Measurements from ENCODE around the gene LDLRAD4.

Gene LDLRAD4

GRCh38 chr18:13296867-13297574, 78.5 kb downstream of the LDLRAD4 start:
- H3K36me3 ChIP-seq (ENCODE audit: control insufficient read depth, insufficient read depth, low read length) = no peaks in the 10 kb centered on the region
- WGBS (ENCODE audit: insufficient coverage, insufficient read length) = no CpG with 5 or more reads among the region's 15 CpGs
- H3K4me1 ChIP-seq (ENCODE audit: control insufficient read depth, insufficient read depth, low read length) = no peaks in the 10 kb centered on the region; the same call in 1 of the 2 replicates
- no peaks in the 10 kb centered on the region for H3K9me3 ChIP-seq (ENCODE audit: control insufficient read depth, insufficient read depth, low read length)
- DNase-seq (ENCODE audit: low read depth, low spot score) = no peak
- no peak overlapping the region for H3K4me3 ChIP-seq (ENCODE audit: low read length)
- no peaks in the 10 kb centered on the region for H3K27me3 ChIP-seq (ENCODE audit: control insufficient read depth, insufficient read depth, low read length)
- no peak overlapping the region for H3K27ac ChIP-seq (ENCODE audit: low read length)

GRCh38 chr18:13298262-13298661, 79.7 kb downstream of the LDLRAD4 start:
- no peak for DNase-seq (ENCODE audit: low read depth, low spot score)
- Histone ChIP-seq H3K9me3 (ENCODE audit: control insufficient read depth, insufficient read depth, low read length) (no peaks in the 10 kb centered on the region), H3K4me3 (ENCODE audit: low read length) (no peak overlapping the region), H3K27ac (ENCODE audit: low read length) (no peak overlapping the region), H3K36me3 (ENCODE audit: control insufficient read depth, insufficient read depth, low read length) (no peaks in the 10 kb centered on the region), H3K4me1 (ENCODE audit: control insufficient read depth, insufficient read depth, low read length) (no peaks in the 10 kb centered on the region; the same call in 1 of the 2 replicates), H3K27me3 (ENCODE audit: control insufficient read depth, insufficient read depth, low read length) (no peaks in the 10 kb centered on the region)
- WGBS (ENCODE audit: insufficient coverage, insufficient read length) = no CpG with 5 or more reads among the region's 10 CpGs

GRCh38 chr18:13300029-13300428, 81.5 kb downstream of the LDLRAD4 start:
- no peak overlapping the region for H3K27ac ChIP-seq (ENCODE audit: low read length)
- no peaks in the 10 kb centered on the region; the same call in 1 of the 2 replicates for H3K4me1 ChIP-seq (ENCODE audit: control insufficient read depth, insufficient read depth, low read length)
- no peak overlapping the region for H3K4me3 ChIP-seq (ENCODE audit: low read length)
- no peaks in the 10 kb centered on the region for H3K36me3 ChIP-seq (ENCODE audit: control insufficient read depth, insufficient read depth, low read length)
- WGBS (ENCODE audit: insufficient coverage, insufficient read length) = no CpG with 5 or more reads among the region's 6 CpGs
- no peaks in the 10 kb centered on the region for H3K9me3 ChIP-seq (ENCODE audit: control insufficient read depth, insufficient read depth, low read length)
- DNase-seq (ENCODE audit: low read depth, low spot score) = no peak
- H3K27me3 ChIP-seq (ENCODE audit: control insufficient read depth, insufficient read depth, low read length) = no peaks in the 10 kb centered on the region

GRCh38 chr18:13300796-13301195, 82.2 kb downstream of the LDLRAD4 start:
- no peaks in the 10 kb centered on the region for H3K27me3 ChIP-seq (ENCODE audit: control insufficient read depth, insufficient read depth, low read length)
- no peaks in the 10 kb centered on the region for H3K36me3 ChIP-seq (ENCODE audit: control insufficient read depth, insufficient read depth, low read length)
- H3K4me3 ChIP-seq (ENCODE audit: low read length) = no peak overlapping the region
- no peaks in the 10 kb centered on the region for H3K9me3 ChIP-seq (ENCODE audit: control insufficient read depth, insufficient read depth, low read length)
- WGBS (ENCODE audit: insufficient coverage, insufficient read length) = no CpG with 5 or more reads among the region's 17 CpGs
- DNase-seq (ENCODE audit: low read depth, low spot score) = no peak
- no peaks in the 10 kb centered on the region; the same call in 1 of the 2 replicates for H3K4me1 ChIP-seq (ENCODE audit: control insufficient read depth, insufficient read depth, low read length)
- H3K27ac ChIP-seq (ENCODE audit: low read length) = no peak overlapping the region

- Histone ChIP-seq H3K27me3 (ENCODE audit: control insufficient read depth, insufficient read depth, low read length) (no peaks in the 10 kb centered on the region), H3K27ac (ENCODE audit: low read length) (no peak overlapping the region), H3K36me3 (ENCODE audit: control insufficient read depth, insufficient read depth, low read length) (no peaks in the 10 kb centered on the region), H3K4me3 (ENCODE audit: low read length) (no peak overlapping the region), H3K4me1 (ENCODE audit: control insufficient read depth, insufficient read depth, low read length) (no peaks in the 10 kb centered on the region), H3K9me3 (ENCODE audit: control insufficient read depth, insufficient read depth, low read length) (no peaks in the 10 kb centered on the region)
- DNase-seq (ENCODE audit: low read depth, low spot score) = no peak
- no CpG with 5 or more reads among the region's 6 CpGs for WGBS (ENCODE audit: insufficient coverage, insufficient read length)
Observed at GRCh38 chr18:13302040-13302439, 83.5 kb downstream of the LDLRAD4 start.

GRCh38 chr18:13302457-13303225, 84.1 kb downstream of the LDLRAD4 start:
- DNase-seq (ENCODE audit: low read depth, low spot score) = no peak
- H3K27me3 ChIP-seq (ENCODE audit: control insufficient read depth, insufficient read depth, low read length) = no peaks in the 10 kb centered on the region
- no CpG with 5 or more reads among the region's 8 CpGs for WGBS (ENCODE audit: insufficient coverage, insufficient read length)
- no peaks in the 10 kb centered on the region for H3K36me3 ChIP-seq (ENCODE audit: control insufficient read depth, insufficient read depth, low read length)
- H3K9me3 ChIP-seq (ENCODE audit: control insufficient read depth, insufficient read depth, low read length) = no peaks in the 10 kb centered on the region
- no peaks in the 10 kb centered on the region for H3K4me1 ChIP-seq (ENCODE audit: control insufficient read depth, insufficient read depth, low read length)
- no peak overlapping the region for H3K4me3 ChIP-seq (ENCODE audit: low read length)
- H3K27ac ChIP-seq (ENCODE audit: low read length) = no peak overlapping the region

GRCh38 chr18:13303756-13304364, 85.3 kb downstream of the LDLRAD4 start:
- no CpG with 5 or more reads among the region's 6 CpGs for WGBS (ENCODE audit: insufficient coverage, insufficient read length)
- no peak overlapping the region for H3K4me3 ChIP-seq (ENCODE audit: low read length)
- no peaks in the 10 kb centered on the region for H3K4me1 ChIP-seq (ENCODE audit: control insufficient read depth, insufficient read depth, low read length)
- no peaks in the 10 kb centered on the region for H3K27me3 ChIP-seq (ENCODE audit: control insufficient read depth, insufficient read depth, low read length)
- H3K27ac ChIP-seq (ENCODE audit: low read length) = no peak overlapping the region
- no peaks in the 10 kb centered on the region for H3K9me3 ChIP-seq (ENCODE audit: control insufficient read depth, insufficient read depth, low read length)
- DNase-seq (ENCODE audit: low read depth, low spot score) = no peak
- H3K36me3 ChIP-seq (ENCODE audit: control insufficient read depth, insufficient read depth, low read length) = no peaks in the 10 kb centered on the region

GRCh38 chr18:13305301-13305700, 86.7 kb downstream of the LDLRAD4 start:
- Histone ChIP-seq H3K27ac (ENCODE audit: low read length) (no peak overlapping the region), H3K27me3 (ENCODE audit: control insufficient read depth, insufficient read depth, low read length) (no peaks in the 10 kb centered on the region), H3K36me3 (ENCODE audit: control insufficient read depth, insufficient read depth, low read length) (no peaks in the 10 kb centered on the region), H3K4me1 (ENCODE audit: control insufficient read depth, insufficient read depth, low read length) (no peaks in the 10 kb centered on the region), H3K4me3 (ENCODE audit: low read length) (no peak overlapping the region), H3K9me3 (ENCODE audit: control insufficient read depth, insufficient read depth, low read length) (no peaks in the 10 kb centered on the region)
- no peak for DNase-seq (ENCODE audit: low read depth, low spot score)
- no CpG with 5 or more reads among the region's 3 CpGs for WGBS (ENCODE audit: insufficient coverage, insufficient read length)

- Histone ChIP-seq H3K27me3 (ENCODE audit: control insufficient read depth, insufficient read depth, low read length) (no peaks in the 10 kb centered on the region), H3K27ac (ENCODE audit: low read length) (no peak overlapping the region), H3K9me3 (ENCODE audit: control insufficient read depth, insufficient read depth, low read length) (no peaks in the 10 kb centered on the region), H3K4me1 (ENCODE audit: control insufficient read depth, insufficient read depth, low read length) (no peaks in the 10 kb centered on the region), H3K36me3 (ENCODE audit: control insufficient read depth, insufficient read depth, low read length) (no peaks in the 10 kb centered on the region), H3K4me3 (ENCODE audit: low read length) (no peak overlapping the region)
- DNase-seq (ENCODE audit: low read depth, low spot score) = no peak
- no CpG with 5 or more reads among the region's 4 CpGs for WGBS (ENCODE audit: insufficient coverage, insufficient read length)
Observed at GRCh38 chr18:13306583-13306982, 88.0 kb downstream of the LDLRAD4 start.

GRCh38 chr18:13308369-13308768, 89.8 kb downstream of the LDLRAD4 start:
- WGBS (ENCODE audit: insufficient coverage, insufficient read length) = no CpG with 5 or more reads among the region's 9 CpGs

More at GRCh38 chr18:13308369-13308768, 89.8 kb downstream of the LDLRAD4 start:
- no peaks in the 10 kb centered on the region for H3K27me3 ChIP-seq (ENCODE audit: control insufficient read depth, insufficient read depth, low read length)
- H3K9me3 ChIP-seq (ENCODE audit: control insufficient read depth, insufficient read depth, low read length) = no peaks in the 10 kb centered on the region
- DNase-seq (ENCODE audit: low read depth, low spot score) = no peak
- H3K4me1 ChIP-seq (ENCODE audit: control insufficient read depth, insufficient read depth, low read length) = no peaks in the 10 kb centered on the region
- H3K4me3 ChIP-seq (ENCODE audit: low read length) = no peak overlapping the region
- H3K27ac ChIP-seq (ENCODE audit: low read length) = no peak overlapping the region
- H3K36me3 ChIP-seq (ENCODE audit: control insufficient read depth, insufficient read depth, low read length) = no peaks in the 10 kb centered on the region
